Peyer's patch (tissue), 4 donors: ENCODE data around the gene GPR183.

Experiments used
- POLR2A ChIP-seq, 2 donors: fragments of 450-650 bp; IDR thresholded peaks; one replicate each; pipeline ENCODE4 v1.5.1; 2017; ENCODE audit warnings: antibody characterized with exemption in 2 of 2, mild to moderate bottlenecking in 2 of 2, moderate library complexity in 2 of 2
- TF ChIP-seq, protein P1 (sequence below), 6 experiments: fragments of 450-650 bp in 4 of 6; fragments of 200-600 bp in 2 of 6; sonication (generic) in 1 of 6; IDR thresholded peaks; one replicate each; pipeline ENCODE4 v1.5.1; 2017 to 2019; ENCODE audit warnings: antibody characterized with exemption in 6 of 6, mild to moderate bottlenecking in 3 of 6, moderate library complexity in 1 of 6

DNA sequence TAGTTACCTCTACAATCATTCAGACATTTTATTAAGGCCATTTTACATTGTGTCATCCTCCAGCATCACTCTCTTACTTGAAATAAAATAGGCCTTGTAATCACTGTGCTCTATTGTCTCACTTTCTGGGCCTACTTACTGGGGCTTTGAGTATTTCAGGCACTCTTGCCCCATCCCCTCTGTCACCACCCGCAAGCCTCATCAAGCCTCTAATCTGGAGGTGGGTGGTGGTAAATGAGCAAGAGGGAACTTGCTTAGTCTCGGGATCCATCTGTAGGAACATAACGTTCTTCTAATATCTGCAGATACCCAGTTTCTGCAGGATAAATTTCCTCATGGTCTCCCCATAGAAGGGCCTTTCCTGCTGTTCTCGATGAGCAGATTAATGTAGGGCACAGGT is 29.6 kb downstream of the GPR183 start:
- TF ChIP-seq POLR2A (IDR thresholded peaks at IDR 0.05), result no peak
- TF ChIP-seq, protein P1, sequence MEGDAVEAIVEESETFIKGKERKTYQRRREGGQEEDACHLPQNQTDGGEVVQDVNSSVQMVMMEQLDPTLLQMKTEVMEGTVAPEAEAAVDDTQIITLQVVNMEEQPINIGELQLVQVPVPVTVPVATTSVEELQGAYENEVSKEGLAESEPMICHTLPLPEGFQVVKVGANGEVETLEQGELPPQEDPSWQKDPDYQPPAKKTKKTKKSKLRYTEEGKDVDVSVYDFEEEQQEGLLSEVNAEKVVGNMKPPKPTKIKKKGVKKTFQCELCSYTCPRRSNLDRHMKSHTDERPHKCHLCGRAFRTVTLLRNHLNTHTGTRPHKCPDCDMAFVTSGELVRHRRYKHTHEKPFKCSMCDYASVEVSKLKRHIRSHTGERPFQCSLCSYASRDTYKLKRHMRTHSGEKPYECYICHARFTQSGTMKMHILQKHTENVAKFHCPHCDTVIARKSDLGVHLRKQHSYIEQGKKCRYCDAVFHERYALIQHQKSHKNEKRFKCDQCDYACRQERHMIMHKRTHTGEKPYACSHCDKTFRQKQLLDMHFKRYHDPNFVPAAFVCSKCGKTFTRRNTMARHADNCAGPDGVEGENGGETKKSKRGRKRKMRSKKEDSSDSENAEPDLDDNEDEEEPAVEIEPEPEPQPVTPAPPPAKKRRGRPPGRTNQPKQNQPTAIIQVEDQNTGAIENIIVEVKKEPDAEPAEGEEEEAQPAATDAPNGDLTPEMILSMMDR (IDR thresholded peaks at IDR 0.05), result no peak
